GM18499 (cell line): Measurements from ENCODE around the gene PDE6C.
"Not testable (repeated sequence)": the region's sequence is repeated elsewhere in the genome, so short reads cannot be mapped to it uniquely, and the experiment has no call there.

Experiments used
- ATAC-seq: cut with Tn5 transposase; IDR thresholded peaks from one replicate; pipeline ENCODE4 v1.9.1; 2021; ENCODE audit warnings: moderate number of reproducible peaks; ENCODE audit not compliant: insufficient read depth, unreplicated experiment

PDE6C gene

DNA sequence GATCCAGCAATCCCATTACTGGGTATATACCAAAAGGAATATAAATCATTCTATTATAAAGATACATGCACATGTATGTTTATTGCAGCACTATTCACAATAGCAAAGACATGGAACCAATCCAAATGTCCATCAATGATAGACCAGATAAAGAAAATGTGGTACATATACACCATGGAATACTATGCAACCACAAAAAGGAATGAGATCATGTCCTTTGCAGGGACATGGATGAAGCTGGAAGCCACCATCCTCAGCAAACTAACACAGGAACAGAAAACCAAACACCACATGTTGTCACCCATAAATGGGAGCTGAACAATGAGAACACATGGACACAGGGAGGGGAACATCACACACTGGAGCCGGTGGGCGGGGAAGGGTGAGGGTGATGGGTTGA lies 84.2 kb downstream of the PDE6C start:
- ATAC-seq, result not testable (repeated sequence)

- no peak for ATAC-seq
Measured at GRCh38 chr10:93697207-93697606, 84.9 kb downstream of the PDE6C start.

GRCh38 chr10:93701866-93702209 lies 89.5 kb downstream of the PDE6C start:
- peak; percentile 7 for ATAC-seq

DNA sequence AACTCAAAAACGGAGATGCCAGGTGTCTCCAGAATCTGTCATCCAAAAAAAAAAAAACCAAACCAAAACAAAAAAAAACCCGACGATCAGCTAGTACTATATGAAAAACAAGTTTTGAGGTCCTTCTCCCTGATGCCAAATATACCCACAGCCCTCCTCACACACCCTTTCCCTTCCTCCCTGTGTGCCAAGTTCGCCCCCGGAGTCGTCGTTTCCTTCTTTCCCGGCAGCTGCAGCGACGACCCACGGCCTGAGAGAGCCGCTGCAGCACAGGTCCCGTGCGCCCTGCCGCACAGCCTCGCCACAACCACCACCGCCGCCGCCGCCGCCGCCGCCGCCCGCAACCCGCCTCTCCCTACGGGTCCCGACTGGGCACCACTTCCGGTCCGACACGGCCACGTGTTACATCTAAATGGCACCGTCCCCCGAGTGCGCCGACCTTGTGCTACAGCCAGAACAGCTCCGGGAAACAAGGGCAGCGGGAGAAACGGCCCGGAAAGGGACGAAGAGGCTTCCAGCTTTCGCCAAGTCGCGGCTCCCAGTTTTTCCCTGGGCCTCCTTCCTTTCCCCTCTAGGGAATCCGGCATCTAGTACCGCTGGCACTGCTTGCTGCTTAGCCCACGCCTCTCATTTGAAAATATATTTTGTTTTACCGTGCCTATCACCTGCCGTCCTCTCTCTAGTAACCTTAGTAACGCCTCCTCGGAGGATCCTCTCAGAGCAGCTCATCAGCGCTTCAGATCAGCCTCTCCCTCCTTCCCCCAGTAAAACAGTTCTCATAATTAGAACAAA lies 90.1 kb downstream of the PDE6C start, which contains the start of gene FRA10AC1:
FRA10AC1 (minus strand) TSS at position 383 of the 792 bp plus-strand sequence. CDS start 2,486 bp downstream, outside the sequence.
- peak; percentile 56 for ATAC-seq

DNA sequence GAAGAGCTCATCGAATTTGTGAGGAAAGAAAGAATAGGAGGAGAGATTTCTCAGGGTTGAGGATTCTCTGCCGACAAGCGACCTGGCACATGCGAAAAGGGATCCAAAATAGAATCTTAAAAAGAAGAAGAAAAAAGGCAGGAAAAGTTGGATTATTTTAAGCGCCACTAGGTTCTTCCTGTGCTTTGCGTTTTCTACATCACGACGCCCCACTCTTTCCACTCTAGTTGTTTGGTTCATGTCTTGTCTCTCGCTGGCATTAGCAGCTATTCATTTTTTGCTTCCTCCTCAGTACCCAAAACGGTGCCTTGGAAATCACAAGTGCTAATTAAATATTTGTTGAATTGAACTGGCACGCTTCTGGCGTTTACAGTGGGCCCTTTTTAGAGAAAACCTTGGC lies 90.7 kb downstream of the PDE6C start:
- no peak for ATAC-seq

DNA sequence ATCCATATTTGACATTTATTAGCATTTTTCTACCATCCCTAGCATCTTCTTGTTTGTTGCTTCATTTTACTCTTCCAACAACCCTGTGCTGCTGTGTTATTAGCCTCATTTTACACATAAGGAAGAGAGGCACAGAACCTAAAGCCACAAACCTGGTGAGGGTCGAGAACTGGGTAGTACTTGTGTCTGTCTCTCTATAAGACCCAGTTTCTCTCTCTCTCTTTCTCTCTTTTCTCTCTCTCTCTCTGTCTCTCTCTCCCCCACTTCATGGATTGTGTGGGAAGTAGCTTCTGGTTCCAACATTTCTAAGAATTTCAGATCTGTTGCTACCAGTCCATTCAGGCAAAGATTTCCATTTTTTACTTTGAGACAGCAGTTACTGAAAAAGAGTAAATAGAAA lies 91.5 kb downstream of the PDE6C start:
- ATAC-seq, result no peak

- no peak for ATAC-seq
Measured at GRCh38 chr10:93704451-93704850, 92.1 kb downstream of the PDE6C start.

GRCh38 chr10:93707623-93708022 lies 95.3 kb downstream of the PDE6C start:
- no peak for ATAC-seq

- ATAC-seq, result no peak
Measured at GRCh38 chr10:93710333-93710909, 98.1 kb downstream of the PDE6C start.

GRCh38 chr10:93711891-93712290 lies 99.6 kb downstream of the PDE6C start:
- ATAC-seq, result no peak

DNA sequence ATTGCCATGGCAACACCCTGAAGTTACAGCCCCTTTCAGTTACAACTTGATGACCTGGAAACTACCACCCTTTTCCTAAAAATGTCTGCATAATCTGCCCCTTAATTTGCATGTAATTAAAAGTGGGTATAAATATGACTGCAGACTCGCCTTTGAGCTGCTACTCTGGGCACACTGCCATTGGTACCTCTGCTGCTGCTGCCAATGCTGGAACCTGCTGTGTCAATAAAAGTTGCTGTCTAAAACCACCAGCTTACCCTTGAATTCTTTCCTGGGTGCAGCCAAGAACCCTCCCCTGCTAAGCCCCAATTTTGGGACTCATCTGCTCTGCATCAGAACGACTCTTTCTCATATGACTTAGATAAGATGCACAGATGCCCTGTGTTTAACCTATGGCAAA lies 100.3 kb downstream of the PDE6C start:
- no peak for ATAC-seq

- ATAC-seq, result peak; percentile 85
Measured at GRCh38 chr10:93715345-93715744, 103.0 kb downstream of the PDE6C start.
